Neural cell (in vitro differentiated cells): ENCODE data around the gene UHMK1. TPM values are rescaled to one million over a fixed set of nuclear protein-coding genes. Genes with fewer than 3 reads are reported as not detected.
A peak's percentile ranks its signal among the peaks of the same experiment; 100 is the strongest.
"Not testable (repeated sequence)": the region's sequence is repeated elsewhere in the genome, so short reads cannot be mapped to it uniquely, and the experiment has no call there.

Experiments used
- H2AFZ ChIP-seq: fragments of 200-600, 300-800 bp; sonication (generic), shearing (Covaris generic); 2 replicates; pipeline ENCODE4 v1.6.0; 2014; ENCODE audit warnings: low read depth, mild to moderate bottlenecking, antibody characterized with exemption, low read length, moderate library complexity
- H3F3A ChIP-seq: fragments of 200-600 bp; shearing (Covaris generic); 2 replicates; pipeline ENCODE4 v1.6.1; 2016; ENCODE audit warnings: mild to moderate bottlenecking, moderate library complexity, mixed read lengths, antibody characterized with exemption, low read length; ENCODE audit not compliant: insufficient read depth, poor library complexity, severe bottlenecking
- H3K27ac ChIP-seq: fragments of 200-600, 300-800 bp; sonication (generic), shearing (Covaris generic); 2 replicates; pipeline ENCODE4 v1.5.1; 2014; ENCODE audit warnings: mild to moderate bottlenecking, low read length, moderate library complexity
- H3K27me3 ChIP-seq: fragments of 300-800, 200-600 bp; sonication (generic), shearing (Covaris generic); 2 replicates; pipeline ENCODE4 v1.6.0; 2014; ENCODE audit warnings: mild to moderate bottlenecking, low read depth, low read length, moderate library complexity; ENCODE audit not compliant: insufficient read depth
- H3K36me3 ChIP-seq: fragments of 300-800, 200-600 bp; sonication (generic), shearing (Covaris generic); 2 replicates; pipeline ENCODE4 v1.5.1; 2014; ENCODE audit warnings: mild to moderate bottlenecking, antibody characterized with exemption, low read length, moderate library complexity; ENCODE audit not compliant: insufficient read depth
- H3K4me2 ChIP-seq: fragments of 300-800, 200-600 bp; sonication (generic), shearing (Covaris generic); 2 replicates; pipeline ENCODE4 v1.6.0; 2014; ENCODE audit warnings: mild to moderate bottlenecking, low read length
- H3K4me3 ChIP-seq: fragments of 300-800, 200-600 bp; sonication (generic), shearing (Covaris generic); 2 replicates; pipeline ENCODE4 v1.5.1; 2014; ENCODE audit warnings: mild to moderate bottlenecking, low read length, moderate library complexity
- H3K79me2 ChIP-seq: fragments of 200-600 bp; shearing (Covaris generic); replicated peaks from 2 replicates; pipeline ENCODE4 v1.6.0; 2014; ENCODE audit warnings: mild to moderate bottlenecking, low read length, moderate library complexity; ENCODE audit not compliant: insufficient read depth
- H3K9ac ChIP-seq: fragments of 300-800, 200-600 bp; sonication (generic), shearing (Covaris generic); 2 replicates; pipeline ENCODE4 v1.6.1; 2016; ENCODE audit warnings: mild to moderate bottlenecking, low read length, mixed read lengths
- H3K9me2 ChIP-seq: fragments of 200-600 bp; shearing (Covaris generic); 2 replicates; pipeline ENCODE4 v1.6.1; 2016; ENCODE audit warnings: mild to moderate bottlenecking, low read length, mixed read lengths; ENCODE audit not compliant: insufficient read depth
- H3K9me3 ChIP-seq: fragments of 200-600, 300-800 bp; sonication (generic), shearing (Covaris generic); 2 replicates; pipeline ENCODE4 v1.6.1; 2016; ENCODE audit warnings: mild to moderate bottlenecking, mixed run types, low read length, moderate library complexity, mixed read lengths
- H4K20me1 ChIP-seq: fragments of 200-600 bp; shearing (Covaris generic); 2 replicates; pipeline ENCODE4 v1.6.1; 2016; ENCODE audit warnings: mild to moderate bottlenecking, mixed run types; ENCODE audit not compliant: insufficient read depth
- EP300 ChIP-seq: fragments of 450-650 bp; conservative IDR thresholded peaks from 2 replicates; pipeline ENCODE4 v1.6.1; 2014; ENCODE audit warnings: antibody characterized with exemption, mild to moderate bottlenecking, moderate library complexity; ENCODE audit not compliant: poor library complexity, severe bottlenecking
- EZH2 ChIP-seq: fragments of 200-600, 300-800 bp; shearing (Covaris generic), sonication (generic); IDR thresholded peaks from 2 replicates; pipeline ENCODE4 v1.6.1; 2014; ENCODE audit warnings: antibody characterized with exemption, low read length, borderline replicate concordance, mild to moderate bottlenecking; ENCODE audit not compliant: insufficient read depth, poor library complexity, severe bottlenecking
- MXI1 ChIP-seq: fragments of 450-650 bp; conservative IDR thresholded peaks from 2 replicates; pipeline ENCODE4 v1.6.1; 2014; ENCODE audit warnings: antibody characterized with exemption, mild to moderate bottlenecking; ENCODE audit not compliant: poor library complexity, severe bottlenecking
- POLR2AphosphoS5 ChIP-seq: IDR thresholded peaks from 2 replicates; pipeline ENCODE4 v1.6.1; 2012
- RAD21 ChIP-seq: fragments of 450-650 bp; conservative IDR thresholded peaks from 2 replicates; pipeline ENCODE4 v1.6.1; 2014; ENCODE audit warnings: antibody characterized with exemption, mild to moderate bottlenecking, moderate library complexity
- SMC3 ChIP-seq: fragments of 450-650 bp; conservative IDR thresholded peaks from 2 replicates; pipeline ENCODE4 v1.6.1; 2014; ENCODE audit warnings: antibody characterized with exemption, mild to moderate bottlenecking, moderate library complexity; ENCODE audit not compliant: poor library complexity
- TAF1 ChIP-seq: IDR thresholded peaks from 2 replicates; pipeline ENCODE4 v1.6.1; 2012; ENCODE audit warnings: low read depth
- polyA minus RNA-seq: library from RNA; depleted of rRNA, polyadenylated mRNA; stranded (reverse); fragments of >200 nt; gene quantifications from 2 replicates; pipeline ENCODE4 v1.2.3, GENCODE V29; 2014
- polyA plus RNA-seq: library from polyadenylated mRNA; depleted of rRNA; stranded (reverse); fragments of >200 nt; gene quantifications from 2 replicates; pipeline ENCODE4 v1.2.3, GENCODE V29; 2014
- TF ChIP-seq, protein P1 (sequence below): fragments of 450-650 bp; IDR thresholded peaks from 2 replicates; pipeline ENCODE4 v1.5.1; 2014; ENCODE audit warnings: antibody characterized with exemption, mild to moderate bottlenecking, moderate library complexity; ENCODE audit not compliant: poor library complexity, severe bottlenecking
- TF ChIP-seq, protein P2 (sequence below): IDR thresholded peaks from 2 replicates; pipeline ENCODE4 v1.6.1; 2012; ENCODE audit warnings: borderline replicate concordance

The UHMK1 gene, protein sequence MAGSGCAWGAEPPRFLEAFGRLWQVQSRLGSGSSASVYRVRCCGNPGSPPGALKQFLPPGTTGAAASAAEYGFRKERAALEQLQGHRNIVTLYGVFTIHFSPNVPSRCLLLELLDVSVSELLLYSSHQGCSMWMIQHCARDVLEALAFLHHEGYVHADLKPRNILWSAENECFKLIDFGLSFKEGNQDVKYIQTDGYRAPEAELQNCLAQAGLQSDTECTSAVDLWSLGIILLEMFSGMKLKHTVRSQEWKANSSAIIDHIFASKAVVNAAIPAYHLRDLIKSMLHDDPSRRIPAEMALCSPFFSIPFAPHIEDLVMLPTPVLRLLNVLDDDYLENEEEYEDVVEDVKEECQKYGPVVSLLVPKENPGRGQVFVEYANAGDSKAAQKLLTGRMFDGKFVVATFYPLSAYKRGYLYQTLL
- polyA plus RNA-seq = 21.5 and 22.2 TPM in 2 replicates
- polyA minus RNA-seq = 50.4 and 54.9 TPM in 2 replicates

- no peaks in the 10 kb centered on the region for H3K9me2 ChIP-seq
- no peaks in the 10 kb centered on the region for H3K36me3 ChIP-seq
- no peaks in the 10 kb centered on the region for H3K27me3 ChIP-seq
- peak; percentile 66 for TF ChIP-seq MXI1
- TF ChIP-seq RAD21 = peak; percentile 20
- TF ChIP-seq, protein P1, sequence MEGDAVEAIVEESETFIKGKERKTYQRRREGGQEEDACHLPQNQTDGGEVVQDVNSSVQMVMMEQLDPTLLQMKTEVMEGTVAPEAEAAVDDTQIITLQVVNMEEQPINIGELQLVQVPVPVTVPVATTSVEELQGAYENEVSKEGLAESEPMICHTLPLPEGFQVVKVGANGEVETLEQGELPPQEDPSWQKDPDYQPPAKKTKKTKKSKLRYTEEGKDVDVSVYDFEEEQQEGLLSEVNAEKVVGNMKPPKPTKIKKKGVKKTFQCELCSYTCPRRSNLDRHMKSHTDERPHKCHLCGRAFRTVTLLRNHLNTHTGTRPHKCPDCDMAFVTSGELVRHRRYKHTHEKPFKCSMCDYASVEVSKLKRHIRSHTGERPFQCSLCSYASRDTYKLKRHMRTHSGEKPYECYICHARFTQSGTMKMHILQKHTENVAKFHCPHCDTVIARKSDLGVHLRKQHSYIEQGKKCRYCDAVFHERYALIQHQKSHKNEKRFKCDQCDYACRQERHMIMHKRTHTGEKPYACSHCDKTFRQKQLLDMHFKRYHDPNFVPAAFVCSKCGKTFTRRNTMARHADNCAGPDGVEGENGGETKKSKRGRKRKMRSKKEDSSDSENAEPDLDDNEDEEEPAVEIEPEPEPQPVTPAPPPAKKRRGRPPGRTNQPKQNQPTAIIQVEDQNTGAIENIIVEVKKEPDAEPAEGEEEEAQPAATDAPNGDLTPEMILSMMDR = no peak
- TF ChIP-seq, protein P2, sequence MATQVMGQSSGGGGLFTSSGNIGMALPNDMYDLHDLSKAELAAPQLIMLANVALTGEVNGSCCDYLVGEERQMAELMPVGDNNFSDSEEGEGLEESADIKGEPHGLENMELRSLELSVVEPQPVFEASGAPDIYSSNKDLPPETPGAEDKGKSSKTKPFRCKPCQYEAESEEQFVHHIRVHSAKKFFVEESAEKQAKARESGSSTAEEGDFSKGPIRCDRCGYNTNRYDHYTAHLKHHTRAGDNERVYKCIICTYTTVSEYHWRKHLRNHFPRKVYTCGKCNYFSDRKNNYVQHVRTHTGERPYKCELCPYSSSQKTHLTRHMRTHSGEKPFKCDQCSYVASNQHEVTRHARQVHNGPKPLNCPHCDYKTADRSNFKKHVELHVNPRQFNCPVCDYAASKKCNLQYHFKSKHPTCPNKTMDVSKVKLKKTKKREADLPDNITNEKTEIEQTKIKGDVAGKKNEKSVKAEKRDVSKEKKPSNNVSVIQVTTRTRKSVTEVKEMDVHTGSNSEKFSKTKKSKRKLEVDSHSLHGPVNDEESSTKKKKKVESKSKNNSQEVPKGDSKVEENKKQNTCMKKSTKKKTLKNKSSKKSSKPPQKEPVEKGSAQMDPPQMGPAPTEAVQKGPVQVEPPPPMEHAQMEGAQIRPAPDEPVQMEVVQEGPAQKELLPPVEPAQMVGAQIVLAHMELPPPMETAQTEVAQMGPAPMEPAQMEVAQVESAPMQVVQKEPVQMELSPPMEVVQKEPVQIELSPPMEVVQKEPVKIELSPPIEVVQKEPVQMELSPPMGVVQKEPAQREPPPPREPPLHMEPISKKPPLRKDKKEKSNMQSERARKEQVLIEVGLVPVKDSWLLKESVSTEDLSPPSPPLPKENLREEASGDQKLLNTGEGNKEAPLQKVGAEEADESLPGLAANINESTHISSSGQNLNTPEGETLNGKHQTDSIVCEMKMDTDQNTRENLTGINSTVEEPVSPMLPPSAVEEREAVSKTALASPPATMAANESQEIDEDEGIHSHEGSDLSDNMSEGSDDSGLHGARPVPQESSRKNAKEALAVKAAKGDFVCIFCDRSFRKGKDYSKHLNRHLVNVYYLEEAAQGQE = peak; percentile 88
- peak; percentile 18 for TF ChIP-seq EP300
- TF ChIP-seq EZH2 = no peak
- peak; percentile 90 for TF ChIP-seq POLR2AphosphoS5
- peak; percentile 56 for TF ChIP-seq SMC3
- TF ChIP-seq TAF1 = peak; percentile 93
- peak within 1 kb of the TSS; percentile 95 for H3K4me3 ChIP-seq
- H4K20me1 ChIP-seq = no peaks in the 10 kb centered on the region
- H3F3A ChIP-seq = no peaks in the 10 kb centered on the region
- peak within 1 kb of the TSS; percentile 93 for H3K9ac ChIP-seq
- H2AFZ ChIP-seq = peak within 1 kb of the TSS; percentile 93
- H3K27ac ChIP-seq = peak within 1 kb of the TSS; percentile 89
- peak within 1 kb of the TSS; percentile 99 for H3K4me2 ChIP-seq
- no peaks in the 10 kb centered on the region for H3K9me3 ChIP-seq
- H3K79me2 ChIP-seq = peaks cover 37% of the 10 kb centered on the region
Measured at GRCh38 chr1:162497723-162498495, at the start of gene UHMK1. UHMK1 (plus strand) TSS chr1:162497818; CDS start chr1:162498001, 183 bp downstream.

DNA sequence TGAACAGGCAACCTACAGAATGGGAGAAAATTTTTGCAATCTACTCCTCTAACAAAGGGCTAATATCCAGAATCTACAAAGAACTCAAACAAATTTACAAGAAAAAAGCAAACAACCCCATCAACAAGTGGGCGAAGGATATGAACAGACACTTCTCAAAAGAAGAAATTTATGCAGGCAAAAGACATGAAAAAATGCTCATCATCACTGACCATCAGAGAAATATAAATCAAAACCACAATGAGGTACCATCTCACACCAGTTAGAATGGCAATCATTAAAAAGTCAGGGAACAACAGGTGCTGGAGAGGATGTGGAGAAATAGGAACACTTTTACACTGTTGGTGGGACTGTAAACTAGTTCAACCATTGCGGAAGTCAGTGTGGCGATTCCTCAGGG lies 43.3 kb upstream of the UHMK1 start:
- H3K9me3 ChIP-seq, H3K9ac ChIP-seq, H3K4me2 ChIP-seq, H2AFZ ChIP-seq, H4K20me1 ChIP-seq, H3K27ac ChIP-seq, H3K27me3 ChIP-seq, H3K9me2 ChIP-seq, H3F3A ChIP-seq, H3K4me3 ChIP-seq, H3K79me2 ChIP-seq, H3K36me3 ChIP-seq: not testable (repeated sequence)
